Activated CD4-positive, CD25-positive, alpha-beta regulatory T cell treated with anti-CD3 and anti-CD28 coated beads, Interleukin-2, amount 50 U/mL, for 24 hours (primary cell): ENCODE results near the gene CCL27.

Source experiments
- ATAC-seq, 2 donors: fragments of 150-1000 bp; cut with Tn5 transposase; one replicate each; pipeline ENCODE4 v1.10.0; 2021; ENCODE audit warnings: mild to moderate bottlenecking in 1 of 2, moderate library complexity in 1 of 2

CCL27 gene

GRCh38 chr9:34662526-34663302 is at the start of gene CCL27:
TSS of gene CCL27 (minus strand) at chr9:34662657. CDS start at chr9:34662633, 24 bp downstream.
- no peak for ATAC-seq

GRCh38 chr9:34712140-34712539 is 49.7 kb upstream of the CCL27 start:
- ATAC-seq: no peak

GRCh38 chr9:34710023-34710422 is 47.6 kb upstream of the CCL27 start, which contains the start of gene CCL21:
TSS of gene CCL21 (minus strand) at chr9:34710136. CDS start at chr9:34710066, 70 bp downstream.
- no peak for ATAC-seq

DNA sequence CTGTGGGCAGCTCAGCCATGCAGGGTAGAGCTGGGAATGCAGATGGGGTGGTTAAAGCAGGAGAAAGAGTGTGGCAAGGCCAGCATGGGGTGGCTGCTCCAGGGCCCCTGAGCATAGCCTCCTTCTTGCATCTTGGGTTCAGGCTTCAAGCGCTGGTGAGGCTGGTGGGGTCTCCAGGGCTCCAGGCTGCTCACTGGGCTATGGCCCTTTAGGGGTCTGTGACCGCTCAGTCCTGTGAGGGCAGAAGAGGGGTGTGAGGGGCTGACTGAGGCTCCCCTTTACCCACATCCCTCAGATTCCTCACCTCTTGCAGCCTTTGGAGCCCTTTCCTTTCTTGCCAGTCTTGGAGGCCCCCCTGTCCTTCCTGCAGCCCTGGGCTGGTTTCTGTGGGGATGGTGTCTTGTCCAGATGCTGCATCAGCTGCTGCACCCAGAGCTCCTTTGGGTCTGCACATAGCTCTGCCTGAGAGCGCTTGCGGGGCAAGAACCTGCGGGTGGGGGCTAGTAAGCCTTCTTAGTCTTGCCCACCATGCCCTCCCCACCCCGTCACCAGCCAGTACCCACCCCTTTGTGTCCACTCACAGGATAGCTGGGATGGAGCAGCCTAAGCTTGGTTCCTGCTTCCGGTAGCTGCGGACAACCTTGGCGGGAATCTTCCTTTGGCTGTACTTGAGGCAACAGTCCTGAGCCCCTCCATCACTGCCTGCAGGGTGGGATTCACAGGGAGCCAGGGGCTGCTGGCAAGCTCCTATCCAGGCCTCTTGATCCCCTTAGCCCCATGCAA is 46.9 kb upstream of the CCL27 start:
- ATAC-seq: no peak

- no peak for ATAC-seq
These were observed 44.7 kb upstream of the CCL27 start for GRCh38 chr9:34707130-34707529.

DNA sequence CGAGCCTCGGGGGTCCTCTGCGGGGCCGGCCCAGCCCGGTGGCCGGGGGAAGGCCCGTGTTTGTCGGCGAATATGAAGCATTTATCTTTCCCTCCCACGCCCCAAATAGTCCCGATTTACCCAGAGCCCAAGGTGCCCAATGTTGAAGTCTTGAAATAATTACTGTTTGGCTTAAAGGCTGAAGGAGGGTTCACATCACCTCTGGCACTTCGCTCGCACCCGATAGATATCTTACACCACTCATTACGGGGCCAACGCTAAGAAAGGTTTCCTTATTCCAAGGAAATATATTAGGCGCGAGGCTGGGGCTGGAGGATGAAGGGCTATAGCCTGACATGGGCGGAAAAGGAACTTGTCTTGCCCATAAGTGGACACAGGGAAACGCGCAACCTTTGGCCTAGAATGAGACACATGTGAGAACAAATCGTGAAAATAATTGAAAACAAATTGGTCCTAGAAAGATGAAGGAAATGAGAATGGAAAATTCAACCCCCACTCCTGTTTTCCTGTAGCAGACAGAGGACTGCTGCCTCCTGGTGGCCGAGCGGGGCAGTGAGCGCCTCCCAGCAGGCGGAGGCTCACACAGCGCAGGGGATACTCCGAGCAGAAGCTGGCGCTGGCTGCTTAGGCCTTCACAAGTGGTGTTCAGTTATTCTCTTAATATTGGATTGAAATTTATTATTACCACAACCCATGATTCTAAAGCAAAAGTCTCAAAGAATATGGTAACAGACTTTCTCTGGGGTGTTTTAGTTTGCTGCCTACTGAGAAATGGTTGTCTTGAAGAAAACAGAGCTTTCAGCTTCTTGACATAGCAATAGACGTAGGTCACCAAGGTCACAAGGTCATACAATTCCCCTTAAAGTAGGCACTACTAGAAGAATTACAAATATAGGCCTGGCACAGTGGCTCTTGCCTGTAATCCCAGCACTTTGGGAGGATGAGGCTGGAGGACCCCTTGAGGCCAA is 39.6 kb upstream of the CCL27 start:
- peak; percentile 75 to 78 for ATAC-seq

DNA sequence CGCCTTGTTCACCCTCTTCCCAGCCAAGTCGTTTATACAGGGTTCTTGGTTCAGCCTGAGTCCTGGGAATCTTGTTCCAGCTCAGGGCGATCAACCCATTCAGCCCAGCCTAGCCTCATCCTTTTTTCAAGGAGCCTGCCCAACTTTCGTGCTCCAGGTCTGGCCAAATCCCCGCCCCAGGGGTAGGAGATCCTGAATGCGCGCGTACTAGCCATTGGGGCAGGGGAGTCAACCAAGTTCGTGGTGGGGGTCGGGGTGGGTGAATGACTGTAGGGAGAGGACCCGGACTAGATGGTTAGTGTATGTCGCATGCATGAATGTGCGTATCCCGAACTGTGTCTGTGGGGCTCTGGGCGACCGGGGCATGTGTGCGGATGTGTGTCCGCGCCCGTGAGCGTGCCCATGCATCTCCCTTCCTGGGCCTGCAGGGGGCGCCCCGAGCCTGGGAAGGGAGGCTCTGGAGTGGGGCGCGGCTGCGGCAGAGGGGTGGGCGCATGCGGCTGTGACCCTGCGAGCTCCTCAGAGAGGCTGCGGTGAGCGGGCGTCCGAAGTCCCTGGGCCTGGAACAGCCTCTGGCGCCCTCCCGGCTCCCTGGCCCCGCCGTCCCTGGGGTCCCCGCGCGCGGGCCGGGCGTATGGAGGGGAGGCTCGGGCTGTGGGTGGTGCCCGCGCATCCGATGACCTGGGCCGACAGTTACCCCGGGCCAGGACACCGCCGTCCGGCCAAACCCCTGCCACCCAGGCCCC is 38.7 kb upstream of the CCL27 start:
- ATAC-seq: peak; percentile 80 to 87

- no peak for ATAC-seq
These were observed 32.4 kb upstream of the CCL27 start for GRCh38 chr9:34694811-34695210.

DNA sequence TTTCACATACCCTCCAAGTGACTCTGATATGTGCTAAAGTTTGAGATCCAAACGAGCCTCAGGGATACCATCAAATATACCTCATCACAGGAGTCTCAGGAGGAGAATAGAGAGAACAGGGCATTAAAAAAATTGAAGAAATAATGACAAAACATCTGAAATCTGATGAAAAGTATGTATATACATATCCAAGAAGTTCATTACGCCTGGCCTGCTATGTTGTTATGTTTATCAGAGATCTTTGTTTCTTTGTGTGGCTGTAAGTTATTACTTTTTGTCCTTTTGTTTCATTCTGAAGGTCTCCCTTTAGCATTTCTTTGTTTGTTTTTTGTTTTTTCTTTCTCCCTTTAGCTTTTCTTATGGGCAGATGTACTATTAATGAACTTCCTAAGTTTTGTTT is 31.1 kb upstream of the CCL27 start:
- ATAC-seq: no peak

DNA sequence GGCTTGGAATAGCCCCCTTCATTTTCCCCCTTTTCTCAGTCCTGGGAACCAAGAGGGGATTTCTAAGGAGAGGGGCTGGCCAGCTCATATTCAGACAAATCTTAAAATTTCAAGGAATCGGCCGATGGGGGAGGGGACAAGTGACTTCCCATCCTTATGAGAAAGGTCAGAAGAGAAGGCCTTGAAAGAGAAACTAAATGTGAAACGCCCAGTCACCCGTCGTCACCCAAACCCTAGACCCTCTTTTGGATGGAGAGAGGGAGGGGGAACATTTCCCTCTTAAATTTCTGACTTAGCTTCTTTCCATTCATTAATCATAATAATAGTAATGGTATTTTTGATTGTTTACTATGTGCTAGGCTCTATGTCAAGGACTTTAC is 29.5 kb upstream of the CCL27 start:
- ATAC-seq: no peak

GRCh38 chr9:34690983-34691935 is 28.8 kb upstream of the CCL27 start, which contains the start of gene CCL19:
TSS of gene CCL19 (minus strand) at chr9:34691276. CDS start at chr9:34691139, 137 bp downstream.
- ATAC-seq: no peak

- no peak for ATAC-seq
These were observed 27.1 kb upstream of the CCL27 start for GRCh38 chr9:34689512-34689911.

- ATAC-seq: no peak
These were observed 26.6 kb upstream of the CCL27 start for GRCh38 chr9:34689116-34689470.

GRCh38 chr9:34688329-34689115 is 26.1 kb upstream of the CCL27 start:
- ATAC-seq: no peak

- no peak for ATAC-seq
These were observed 25.0 kb upstream of the CCL27 start for GRCh38 chr9:34687276-34688030.

DNA sequence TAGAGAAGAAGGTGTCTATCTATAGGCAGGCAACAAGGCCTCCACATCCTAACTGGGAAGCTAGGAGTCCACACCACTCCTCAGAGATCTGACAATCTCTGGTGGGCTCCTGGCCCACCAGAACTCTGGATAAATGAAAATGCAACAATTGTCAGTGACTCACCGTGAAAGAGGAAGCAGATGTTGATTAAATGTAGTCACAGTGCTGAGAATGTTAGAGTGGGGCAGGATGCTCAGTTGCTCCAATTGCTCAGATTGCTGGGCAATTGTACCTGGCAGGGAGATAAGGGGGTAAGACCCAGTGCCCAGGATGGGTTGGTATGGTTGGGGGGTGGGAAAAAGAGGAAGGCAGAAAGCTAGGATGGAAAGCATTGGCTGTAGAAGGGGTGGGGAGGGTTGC is 24.3 kb upstream of the CCL27 start:
- no peak for ATAC-seq

- no peak for ATAC-seq
These were observed 23.8 kb upstream of the CCL27 start for GRCh38 chr9:34686231-34686630.

DNA sequence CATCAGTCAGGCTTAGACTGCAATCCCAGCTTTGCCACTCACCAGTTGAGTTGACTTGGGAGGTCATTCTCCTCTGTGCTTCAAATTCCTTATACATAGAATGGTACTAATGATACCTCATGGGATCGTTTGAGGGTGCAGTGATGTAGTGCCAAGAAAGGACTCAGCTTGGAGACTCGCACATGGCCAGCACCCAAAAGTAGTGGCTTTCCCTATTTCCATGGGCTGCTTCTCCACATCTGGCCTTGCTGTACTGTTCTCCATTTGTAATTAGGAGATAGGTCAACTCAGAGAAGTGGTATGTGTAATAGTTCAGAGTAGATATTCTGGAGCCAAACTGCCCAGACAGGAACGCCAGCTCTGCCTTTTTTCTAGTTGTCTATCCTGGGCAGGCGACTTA is 23.1 kb upstream of the CCL27 start:
- ATAC-seq: no peak

DNA sequence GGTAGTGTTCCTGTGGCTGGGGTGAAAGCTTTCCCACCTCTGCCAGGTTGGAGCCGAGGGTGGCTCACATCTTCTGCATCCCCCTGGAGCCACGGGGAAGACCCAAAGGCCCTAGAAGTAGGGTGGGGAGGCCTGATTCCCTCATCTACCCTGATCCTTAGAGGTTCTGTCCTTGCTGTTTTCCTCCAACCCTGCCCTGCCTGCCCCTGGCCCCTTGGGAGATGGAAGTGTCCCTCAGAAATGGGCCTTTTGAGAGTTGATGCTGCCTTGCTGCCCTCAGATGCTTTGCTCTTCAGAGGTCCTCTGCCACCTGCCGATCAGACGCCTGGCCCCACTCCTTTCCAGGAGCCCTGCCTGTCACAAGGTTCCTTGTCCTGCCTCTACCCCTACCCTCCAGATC is 22.4 kb upstream of the CCL27 start:
- no peak for ATAC-seq
